Neural progenitor cell (in vitro differentiated cells): ENCODE results near the gene CP. TPM values are rescaled to one million over a fixed set of nuclear protein-coding genes. Genes with fewer than 3 reads are reported as not detected.

Source experiments
- DNase-seq: peaks from one replicate; pipeline ENCODE4 v3.0.0-alpha.2; 2016; ENCODE audit warnings: low spot score
- H2AFZ ChIP-seq: fragments of 200-600 bp; sonication (generic); replicated peaks from 2 replicates; pipeline ENCODE4 v1.6.1; 2016; ENCODE audit warnings: antibody characterized with exemption
- H3F3A ChIP-seq: fragments of 200-600 bp; sonication (generic); 2 replicates; pipeline ENCODE4 v1.6.1; 2016; ENCODE audit warnings: antibody characterized with exemption, low read depth
- H3K27ac ChIP-seq: fragments of 200-600 bp; sonication (generic); 2 replicates; pipeline ENCODE4 v1.5.1; 2016; ENCODE audit warnings: mild to moderate bottlenecking
- H3K27me3 ChIP-seq: fragments of 200-600 bp; sonication (generic); 2 replicates; pipeline ENCODE4 v1.6.1; 2016; ENCODE audit warnings: mild to moderate bottlenecking, moderate library complexity
- H3K36me3 ChIP-seq: fragments of 200-600 bp; sonication (generic); 2 replicates; pipeline ENCODE4 v1.5.1; 2016
- H3K4me1 ChIP-seq: fragments of 200-600 bp; sonication (generic); 2 replicates; pipeline ENCODE4 v1.6.1; 2016; ENCODE audit warnings: mixed run types
- H3K4me2 ChIP-seq: fragments of 200-600 bp; sonication (generic); 2 replicates; pipeline ENCODE4 v1.6.1; 2016
- H3K4me3 ChIP-seq: fragments of 200-600 bp; sonication (generic); 2 replicates; pipeline ENCODE4 v1.5.1; 2016
- H3K79me2 ChIP-seq: fragments of 200-600 bp; sonication (generic); 2 replicates; pipeline ENCODE4 v1.6.1; 2016; ENCODE audit warnings: low read depth
- H3K9ac ChIP-seq: fragments of 200-600 bp; sonication (generic); 2 replicates; pipeline ENCODE4 v1.6.1; 2016
- H3K9me3 ChIP-seq: fragments of 200-600 bp; sonication (generic); 2 replicates; pipeline ENCODE4 v1.5.1; 2016; ENCODE audit warnings: low read depth
- H4K20me1 ChIP-seq: fragments of 200-600 bp; sonication (generic); 2 replicates; pipeline ENCODE4 v1.6.1; 2016; ENCODE audit warnings: low read depth
- H3K27ac Mint-ChIP-seq: 3 replicates; pipeline ENCODE4 v1.8.0; 2021; ENCODE audit warnings: mixed read lengths
- H3K27me3 Mint-ChIP-seq: 2 replicates; pipeline ENCODE4 v1.8.0; 2022; ENCODE audit warnings: low read depth, mild to moderate bottlenecking, inconsistent platforms, moderate library complexity, mixed read lengths; ENCODE audit not compliant: insufficient read depth
- H3K36me3 Mint-ChIP-seq: 3 replicates; pipeline ENCODE4 v1.8.0; 2021; ENCODE audit warnings: mixed read lengths
- H3K4me1 Mint-ChIP-seq: 3 replicates; pipeline ENCODE4 v1.8.0; 2021; ENCODE audit warnings: mixed read lengths
- H3K4me3 Mint-ChIP-seq: 3 replicates; pipeline ENCODE4 v1.8.0; 2021; ENCODE audit warnings: mild to moderate bottlenecking, moderate library complexity, mixed read lengths
- H3K9me3 Mint-ChIP-seq: 3 replicates; pipeline ENCODE4 v1.8.0; 2020; ENCODE audit warnings: mixed read lengths
- CTCF ChIP-seq: fragments of 200-600 bp; sonication (generic); IDR thresholded peaks from 2 replicates; pipeline ENCODE4 v1.5.1; 2017; ENCODE audit warnings: antibody characterized with exemption, mild to moderate bottlenecking
- EZH2 ChIP-seq: fragments of 200-600 bp; sonication (generic); IDR thresholded peaks from 2 replicates; pipeline ENCODE4 v1.6.1; 2017; ENCODE audit warnings: antibody characterized with exemption, mild to moderate bottlenecking, moderate library complexity
- EZH2phosphoT487 ChIP-seq: fragments of 200-600 bp; sonication (generic); IDR thresholded peaks from 2 replicates; pipeline ENCODE4 v1.6.1; 2017; ENCODE audit warnings: antibody characterized with exemption
- total RNA-seq: library from RNA; depleted of rRNA; stranded (reverse); fragments of >200 nt; gene quantifications from 2 replicates; pipeline ENCODE4 v1.2.3, GENCODE V29; 2015; ENCODE audit warnings: low replicate concordance

The CP gene
- total RNA-seq, 1 donor from 2014 or later, result not detected

- Histone ChIP-seq H3K4me1 (no peaks in the 10 kb centered on the region), H4K20me1 (no peaks in the 10 kb centered on the region), H3K4me3 (no peak overlapping the region), H3F3A (no peaks in the 10 kb centered on the region), H3K27me3 (no peaks in the 10 kb centered on the region), H2AFZ (no peak overlapping the region), H3K9me3 (no peaks in the 10 kb centered on the region), H3K79me2 (no peaks in the 10 kb centered on the region), H3K4me2 (no peak overlapping the region), H3K36me3 (no peaks in the 10 kb centered on the region), H3K9ac (no peak overlapping the region), H3K27ac (no peak overlapping the region)
- Mint-ChIP-seq H3K27me3 (no peaks in the 10 kb centered on the region), H3K4me3 (no peak overlapping the region), H3K27ac (no peak overlapping the region), H3K9me3 (no peaks in the 10 kb centered on the region), H3K36me3 (peaks cover 19% of the 10 kb centered on the region), H3K4me1 (peaks cover 7% of the 10 kb centered on the region)
- TF ChIP-seq EZH2phosphoT487 (no peak), EZH2 (no peak), CTCF (no peak)
- DNase-seq, result no peak
Measured at GRCh38 chr3:149150436-149150835, 71.2 kb downstream of the CP start.

- H3K36me3 Mint-ChIP-seq, result peaks cover 32% of the 10 kb centered on the region
- no peak overlapping the region for H3K27ac ChIP-seq
Measured at GRCh38 chr3:149145974-149146373, 75.7 kb downstream of the CP start.

DNA sequence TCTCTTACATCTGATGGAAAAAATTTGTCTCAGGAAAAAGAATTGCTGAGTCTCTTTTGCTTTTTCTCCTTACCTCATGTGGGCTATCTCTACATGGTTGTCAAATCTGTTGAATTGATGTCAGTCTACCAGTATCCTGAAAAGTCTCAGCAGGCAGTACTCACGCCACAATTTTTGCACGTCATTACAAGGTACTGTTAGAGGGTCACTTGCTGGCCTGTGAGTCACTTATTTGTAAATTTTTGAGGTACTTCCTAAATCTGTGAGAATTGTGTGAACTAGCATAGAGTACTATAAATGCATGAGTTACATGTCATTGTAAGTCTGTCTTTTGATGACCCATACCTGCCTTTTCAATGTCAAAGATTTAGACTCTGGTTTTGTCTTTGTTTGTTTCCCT, 76.3 kb downstream of the CP start:
- Mint-ChIP-seq H3K9me3 (no peaks in the 10 kb centered on the region), H3K4me1 (peaks cover 3% of the 10 kb centered on the region), H3K36me3 (peaks cover 29% of the 10 kb centered on the region), H3K27me3 (no peaks in the 10 kb centered on the region), H3K27ac (no peak overlapping the region), H3K4me3 (no peak overlapping the region)
- Histone ChIP-seq H4K20me1 (no peaks in the 10 kb centered on the region), H3K79me2 (no peaks in the 10 kb centered on the region), H3K4me1 (no peaks in the 10 kb centered on the region), H2AFZ (no peak overlapping the region), H3K9me3 (no peaks in the 10 kb centered on the region), H3K4me2 (no peak overlapping the region), H3K9ac (no peak overlapping the region), H3K27ac (no peak overlapping the region), H3K36me3 (no peaks in the 10 kb centered on the region), H3K4me3 (no peak overlapping the region), H3K27me3 (no peaks in the 10 kb centered on the region), H3F3A (no peaks in the 10 kb centered on the region)
- TF ChIP-seq CTCF (no peak), EZH2phosphoT487 (no peak), EZH2 (no peak)
- no peak for DNase-seq

More at GRCh38 chr3:149145974-149146373, 75.7 kb downstream of the CP start:
- Histone ChIP-seq H3K4me2 (no peak overlapping the region), H2AFZ (no peak overlapping the region), H3K36me3 (no peaks in the 10 kb centered on the region), H3K4me3 (no peak overlapping the region), H3K9ac (no peak overlapping the region), H3K9me3 (no peaks in the 10 kb centered on the region), H3F3A (no peaks in the 10 kb centered on the region), H3K27me3 (no peaks in the 10 kb centered on the region), H3K4me1 (no peaks in the 10 kb centered on the region), H3K79me2 (no peaks in the 10 kb centered on the region), H4K20me1 (no peaks in the 10 kb centered on the region)
- Mint-ChIP-seq H3K27ac (no peak overlapping the region), H3K27me3 (no peaks in the 10 kb centered on the region), H3K9me3 (no peaks in the 10 kb centered on the region), H3K4me3 (no peak overlapping the region), H3K4me1 (peaks cover 3% of the 10 kb centered on the region)
- TF ChIP-seq EZH2phosphoT487, result no peak
- no peak for TF ChIP-seq CTCF
- TF ChIP-seq EZH2, result no peak
- no peak for DNase-seq

DNA sequence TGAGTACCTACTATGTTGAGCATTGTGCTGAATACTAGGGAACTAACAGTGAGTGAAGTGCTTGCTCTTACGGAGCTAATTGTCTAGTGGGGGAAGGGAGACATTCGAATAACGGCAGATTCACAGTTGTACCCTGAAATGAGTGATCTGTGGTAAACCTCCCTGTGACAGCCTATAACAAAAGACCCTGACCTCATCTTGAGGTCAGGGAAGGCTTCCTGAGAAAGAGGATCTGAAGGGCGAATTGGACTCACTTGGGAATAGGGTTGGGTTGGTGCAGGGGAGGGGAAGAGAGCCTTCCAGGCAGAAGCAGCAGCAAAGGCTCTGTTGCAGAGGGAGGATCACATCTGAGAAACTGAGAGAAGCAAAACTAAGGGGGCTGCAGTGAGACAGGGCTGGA, 78.9 kb downstream of the CP start:
- no peaks in the 10 kb centered on the region for H3K36me3 ChIP-seq
- H3K4me3 ChIP-seq, result no peak overlapping the region
- TF ChIP-seq CTCF, result no peak
- TF ChIP-seq EZH2, result no peak
- no peaks in the 10 kb centered on the region for H3K79me2 ChIP-seq
- no peaks in the 10 kb centered on the region for H3K4me1 ChIP-seq
- Mint-ChIP-seq H3K27ac (no peak overlapping the region), H3K9me3 (no peaks in the 10 kb centered on the region), H3K36me3 (peaks cover 22% of the 10 kb centered on the region), H3K4me1 (peaks cover 3% of the 10 kb centered on the region), H3K27me3 (no peaks in the 10 kb centered on the region), H3K4me3 (no peak overlapping the region)
- no peak overlapping the region for H2AFZ ChIP-seq
- no peak overlapping the region for H3K4me2 ChIP-seq
- H3F3A ChIP-seq, result no peaks in the 10 kb centered on the region
- H3K9me3 ChIP-seq, result no peaks in the 10 kb centered on the region
- no peaks in the 10 kb centered on the region for H3K27me3 ChIP-seq
- no peaks in the 10 kb centered on the region for H4K20me1 ChIP-seq
- DNase-seq, result no peak
- H3K9ac ChIP-seq, result no peak overlapping the region
- H3K27ac ChIP-seq, result no peak overlapping the region
